HG03159 (cell line): ENCODE data around the gene LHX4.
"Not testable (repeated sequence)": the region's sequence is repeated elsewhere in the genome, so short reads cannot be mapped to it uniquely, and the experiment has no call there.

Experiments
- ATAC-seq: cut with Tn5 transposase; IDR thresholded peaks from one replicate; pipeline ENCODE4 v1.9.1; 2021; ENCODE audit warnings: mild to moderate bottlenecking, moderate library complexity; ENCODE audit not compliant: unreplicated experiment

The LHX4 gene

GRCh38 chr1:180196436-180197003 lies 33.5 kb upstream of the LHX4 start:
- ATAC-seq, result no peak

DNA sequence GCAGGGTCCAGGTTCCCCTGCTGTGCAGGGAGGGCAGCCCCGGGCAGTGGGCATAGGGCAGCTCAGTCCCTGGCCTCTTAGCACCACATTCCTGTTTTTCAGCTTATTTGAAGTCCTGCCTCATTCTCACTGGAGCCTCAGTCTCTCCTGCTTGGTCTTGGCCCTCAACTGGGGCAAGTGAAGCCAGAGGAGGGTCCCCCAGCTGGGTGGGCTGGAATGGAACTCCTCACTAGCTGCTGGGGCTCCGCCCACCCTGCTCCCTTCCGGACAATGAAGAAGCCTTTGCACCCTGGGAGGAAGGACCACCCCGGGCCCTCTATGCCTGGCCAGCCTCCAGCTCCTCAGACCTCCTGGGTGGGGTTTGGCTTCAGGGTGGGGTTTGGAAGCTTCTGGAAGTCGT lies 32.8 kb upstream of the LHX4 start:
- no peak for ATAC-seq

- no peak for ATAC-seq
These were observed 31.9 kb upstream of the LHX4 start for GRCh38 chr1:180198196-180198595.

- ATAC-seq, result no peak
These were observed 31.5 kb upstream of the LHX4 start for GRCh38 chr1:180198611-180199010.

DNA sequence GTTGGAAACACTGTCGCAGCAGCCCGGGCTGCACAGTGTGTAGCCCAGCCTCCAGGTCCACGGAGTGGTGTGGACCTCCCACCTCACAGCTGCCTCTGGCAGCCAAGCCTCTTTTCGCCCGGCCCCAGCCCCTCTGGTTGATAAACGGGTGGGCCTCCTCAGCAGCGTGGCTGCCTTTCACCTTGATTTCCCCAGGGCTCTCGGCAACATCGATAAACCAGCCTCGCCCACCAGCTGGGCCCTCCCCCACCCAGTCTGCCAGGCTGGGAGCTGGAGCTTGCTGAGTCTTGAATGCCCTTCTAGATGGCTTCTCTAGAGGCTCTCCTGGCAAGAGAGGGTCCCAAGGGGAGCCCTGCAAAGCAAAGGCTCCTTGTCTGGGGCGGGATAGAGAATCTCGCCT lies 31.0 kb upstream of the LHX4 start:
- no peak for ATAC-seq

DNA sequence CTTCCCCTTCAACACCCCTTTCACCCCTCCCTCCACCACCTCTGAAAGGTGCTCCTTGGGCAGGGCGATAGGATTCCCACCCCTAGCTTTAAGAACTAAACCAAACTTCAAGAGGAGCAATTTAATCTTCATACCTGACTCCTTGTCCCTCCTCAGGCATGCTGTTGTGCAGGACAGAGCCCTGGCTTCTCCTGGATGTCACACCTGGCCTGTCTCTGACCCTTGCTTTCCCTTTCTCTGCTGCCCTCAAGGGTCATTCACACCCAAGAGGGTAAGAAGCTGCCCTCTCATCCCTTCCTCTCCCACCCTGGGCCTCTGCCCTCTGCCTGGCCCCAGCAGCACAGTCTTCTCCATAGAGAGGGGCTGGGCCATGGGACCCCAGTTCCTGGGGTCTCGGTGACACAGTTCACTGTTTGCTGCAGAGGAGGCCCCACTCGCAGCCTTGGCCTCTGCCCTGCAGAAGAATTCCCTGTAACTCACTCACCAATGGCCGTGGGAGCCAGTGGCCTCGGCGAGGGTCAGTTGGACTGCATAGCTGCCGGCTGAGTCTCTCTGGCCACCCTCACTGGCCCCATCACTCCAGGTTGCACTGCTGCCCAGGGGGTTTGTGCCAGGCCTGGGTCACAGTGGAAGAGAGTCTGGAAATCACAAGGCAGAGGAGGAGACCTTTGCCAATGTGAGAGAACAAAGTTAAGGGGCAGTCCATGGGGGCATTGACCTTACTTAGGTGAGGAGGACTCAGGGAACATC lies 28.4 kb upstream of the LHX4 start:
- no peak for ATAC-seq

DNA sequence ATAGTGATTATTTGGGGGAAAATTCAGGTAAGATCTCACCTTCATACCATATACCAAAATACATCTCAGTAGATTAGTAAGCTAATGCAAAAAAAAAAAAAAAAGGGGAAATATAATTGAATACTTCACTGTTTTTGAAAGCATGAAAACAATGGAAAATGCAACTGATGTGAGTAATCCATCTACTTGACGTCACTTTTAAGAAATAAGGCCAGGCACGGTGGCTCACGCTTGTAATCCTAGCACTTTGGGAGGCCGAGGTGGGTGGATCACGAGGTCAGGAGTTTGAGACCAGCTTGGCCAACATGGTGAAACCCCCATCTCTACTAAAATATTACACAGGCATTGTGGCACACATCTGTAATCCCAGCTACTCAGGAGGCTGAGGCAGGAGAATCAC lies 27.5 kb upstream of the LHX4 start:
- not testable (repeated sequence) for ATAC-seq

- ATAC-seq, result no peak
These were observed 25.8 kb upstream of the LHX4 start for GRCh38 chr1:180204231-180204630.

- ATAC-seq, result no peak
These were observed 23.5 kb upstream of the LHX4 start for GRCh38 chr1:180206581-180206980.

DNA sequence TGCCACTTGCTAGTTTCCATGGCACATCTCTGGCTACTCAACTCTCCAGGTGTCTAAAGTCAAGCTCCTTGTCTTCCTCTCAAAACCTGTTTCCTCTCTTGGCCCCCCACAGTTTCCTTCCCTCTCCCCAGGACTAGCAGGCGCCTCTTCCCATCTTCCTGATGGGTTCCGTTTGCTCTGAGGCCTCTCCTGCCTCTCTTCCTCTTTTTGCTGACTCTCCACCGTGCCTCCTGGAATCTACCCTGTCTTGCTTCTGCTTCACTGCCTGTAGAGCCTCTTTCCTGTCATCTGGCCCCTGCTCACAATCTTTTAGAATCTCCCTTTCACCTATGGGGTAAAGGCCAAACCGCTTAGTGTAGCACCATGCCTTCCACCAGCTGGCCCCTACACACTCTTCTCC lies 21.8 kb upstream of the LHX4 start:
- ATAC-seq, result no peak

GRCh38 chr1:180210008-180210620 lies 19.9 kb upstream of the LHX4 start:
- no peak for ATAC-seq

DNA sequence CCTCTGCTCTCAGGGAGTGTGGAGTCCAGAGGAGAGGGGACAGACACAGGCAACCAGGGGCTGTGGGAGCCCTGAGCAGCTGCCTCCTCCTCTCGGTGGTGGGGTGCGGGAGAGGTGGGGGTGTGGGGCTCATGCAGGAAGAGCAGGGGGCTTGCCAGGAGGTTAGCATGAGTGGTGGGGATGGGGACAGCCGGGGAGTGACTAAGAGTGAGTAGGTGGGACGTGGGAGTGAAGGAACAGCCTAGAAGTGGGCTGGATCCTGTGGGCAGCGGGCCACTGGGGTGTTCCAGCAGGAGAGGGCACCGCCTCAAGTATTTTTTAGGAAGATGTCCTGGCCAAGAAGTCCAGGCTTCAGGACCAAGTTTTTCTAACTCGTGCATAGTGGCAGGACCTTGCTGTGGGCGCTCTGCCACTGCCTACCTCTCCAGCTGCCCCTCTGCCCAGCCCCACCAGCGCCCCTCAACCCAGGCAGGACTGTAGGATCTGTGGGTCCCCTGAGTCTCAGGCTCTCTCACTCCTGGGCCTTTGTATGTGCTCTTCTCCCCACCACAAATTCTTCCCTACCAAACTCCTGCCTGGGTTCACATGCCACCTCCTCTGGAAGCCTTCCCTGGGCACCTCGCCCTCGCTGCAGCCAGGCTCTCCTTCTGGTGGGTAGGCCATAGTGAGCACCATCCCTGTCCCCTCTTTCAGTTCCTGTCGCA lies 18.8 kb upstream of the LHX4 start:
- ATAC-seq, result no peak

DNA sequence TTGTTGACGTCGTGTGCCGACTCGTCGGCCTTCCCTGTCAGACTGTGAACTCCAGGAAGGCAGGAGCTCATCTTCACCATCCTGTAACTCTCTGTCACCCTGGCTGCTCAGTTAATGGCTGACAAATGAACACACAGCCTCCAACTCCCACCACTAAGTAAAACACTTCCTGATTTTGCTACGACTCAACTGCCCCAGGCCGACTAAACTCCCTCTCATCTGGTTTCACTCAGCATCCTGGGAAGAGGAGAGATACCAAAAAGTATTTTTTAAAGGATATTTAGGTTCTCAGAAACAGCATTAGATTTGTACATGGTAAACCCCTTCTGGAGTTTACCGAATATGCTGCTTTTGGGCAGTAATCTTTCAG lies 18.2 kb upstream of the LHX4 start:
- no peak for ATAC-seq

GRCh38 chr1:180213401-180214170 lies 16.5 kb upstream of the LHX4 start:
- ATAC-seq, result no peak

DNA sequence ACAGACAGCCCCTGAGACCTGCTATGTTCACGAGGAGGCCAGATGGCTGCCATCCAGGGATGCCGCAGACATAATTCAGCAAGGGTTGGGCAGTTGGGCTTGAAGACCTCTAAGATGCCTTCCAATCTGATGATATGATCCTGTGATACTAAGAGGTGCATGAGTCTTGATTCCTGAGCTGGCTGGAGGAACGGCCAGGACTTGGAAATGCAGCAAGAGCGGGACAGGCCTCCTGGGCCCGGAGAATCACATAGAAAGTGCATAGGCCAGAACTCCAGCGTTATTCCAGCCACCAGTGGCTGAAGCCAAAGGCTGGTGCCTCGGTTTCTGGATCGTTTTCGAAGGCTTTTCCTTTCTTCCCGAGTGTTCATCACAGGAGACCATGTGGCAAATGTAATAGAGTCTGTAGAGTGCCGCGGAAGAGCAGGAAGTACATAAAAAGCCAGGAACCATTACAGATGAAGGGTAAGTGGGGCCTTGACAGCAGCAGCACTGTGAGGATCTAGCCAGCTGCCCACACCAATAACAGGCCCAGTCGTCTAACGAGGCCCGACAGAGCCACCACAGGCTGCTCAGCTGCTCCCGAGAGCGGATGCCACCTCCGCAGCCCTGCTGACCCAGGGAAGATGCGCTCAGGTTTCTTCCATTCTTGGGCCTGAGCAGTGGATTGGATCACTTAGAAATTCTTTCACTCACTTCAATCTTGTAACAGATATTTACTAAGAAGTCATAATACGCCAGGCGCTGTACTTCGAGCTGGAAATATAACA lies 14.0 kb upstream of the LHX4 start:
- no peak for ATAC-seq

GRCh38 chr1:180217006-180217405 lies 13.1 kb upstream of the LHX4 start:
- ATAC-seq, result no peak

- no peak for ATAC-seq
These were observed 11.0 kb upstream of the LHX4 start for GRCh38 chr1:180218806-180219765.

DNA sequence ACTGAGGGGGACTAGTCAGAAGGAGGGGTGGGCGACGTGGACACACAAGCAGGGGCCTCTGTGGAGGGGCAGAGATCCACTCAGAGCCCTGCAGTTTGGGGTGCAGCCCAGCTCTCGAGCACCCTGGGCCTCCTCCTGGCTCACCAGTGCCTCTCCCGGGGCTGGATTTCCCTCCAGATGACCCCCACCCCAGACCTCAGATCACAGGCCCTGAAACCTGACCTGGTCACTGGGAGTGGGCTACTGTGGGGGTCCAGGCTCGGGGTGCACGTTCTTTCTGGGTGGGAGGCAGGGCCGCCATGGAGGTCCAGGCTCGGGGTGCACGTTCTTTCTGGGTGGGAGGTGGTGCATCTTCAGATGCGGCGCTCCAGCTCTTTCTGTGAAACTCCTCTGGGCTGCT lies 10.3 kb upstream of the LHX4 start:
- no peak for ATAC-seq

DNA sequence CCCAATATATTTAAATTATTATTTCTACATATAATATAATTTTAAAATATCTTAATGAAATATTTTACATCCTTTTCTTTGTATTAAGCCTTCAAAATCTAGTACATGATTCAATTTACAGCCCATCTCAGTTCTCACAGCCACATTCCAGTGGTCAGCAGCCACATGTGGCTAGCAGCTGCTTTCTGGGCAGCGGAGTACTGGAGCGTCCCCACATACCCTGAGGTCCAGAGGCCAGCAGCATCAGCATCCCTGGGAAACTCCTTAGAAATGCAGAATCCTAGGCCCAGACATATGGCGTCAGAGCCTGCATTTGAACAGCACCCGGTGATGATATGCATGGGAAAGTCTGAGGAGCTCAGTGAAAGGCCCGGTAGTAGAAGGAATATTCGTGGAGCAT lies 8.6 kb upstream of the LHX4 start:
- no peak for ATAC-seq
